OCI-LY7 (cell line): ENCODE data around the gene ZDHHC11B.

Experiments
- EZH2phosphoT487 ChIP-seq: fragments of 200-600 bp; sonication (generic); IDR thresholded peaks from 2 replicates; pipeline ENCODE4 v1.6.1; 2018; ENCODE audit warnings: low read depth, borderline replicate concordance, mild to moderate bottlenecking, mixed run types, antibody characterized with exemption, low read length, moderate library complexity, mixed read lengths
- TF ChIP-seq, protein P1 (sequence below): fragments of 200-600 bp; sonication (generic); conservative IDR thresholded peaks from 2 replicates; pipeline ENCODE4 v1.5.1; 2014; ENCODE audit warnings: mild to moderate bottlenecking, antibody characterized with exemption, low read length, moderate library complexity, mixed read lengths

GRCh38 chr5:761854-762710 is 22.4 kb downstream of the ZDHHC11B start:
- TF ChIP-seq, protein P1, sequence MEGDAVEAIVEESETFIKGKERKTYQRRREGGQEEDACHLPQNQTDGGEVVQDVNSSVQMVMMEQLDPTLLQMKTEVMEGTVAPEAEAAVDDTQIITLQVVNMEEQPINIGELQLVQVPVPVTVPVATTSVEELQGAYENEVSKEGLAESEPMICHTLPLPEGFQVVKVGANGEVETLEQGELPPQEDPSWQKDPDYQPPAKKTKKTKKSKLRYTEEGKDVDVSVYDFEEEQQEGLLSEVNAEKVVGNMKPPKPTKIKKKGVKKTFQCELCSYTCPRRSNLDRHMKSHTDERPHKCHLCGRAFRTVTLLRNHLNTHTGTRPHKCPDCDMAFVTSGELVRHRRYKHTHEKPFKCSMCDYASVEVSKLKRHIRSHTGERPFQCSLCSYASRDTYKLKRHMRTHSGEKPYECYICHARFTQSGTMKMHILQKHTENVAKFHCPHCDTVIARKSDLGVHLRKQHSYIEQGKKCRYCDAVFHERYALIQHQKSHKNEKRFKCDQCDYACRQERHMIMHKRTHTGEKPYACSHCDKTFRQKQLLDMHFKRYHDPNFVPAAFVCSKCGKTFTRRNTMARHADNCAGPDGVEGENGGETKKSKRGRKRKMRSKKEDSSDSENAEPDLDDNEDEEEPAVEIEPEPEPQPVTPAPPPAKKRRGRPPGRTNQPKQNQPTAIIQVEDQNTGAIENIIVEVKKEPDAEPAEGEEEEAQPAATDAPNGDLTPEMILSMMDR: no peak
- TF ChIP-seq EZH2phosphoT487: no peak
